ENCODE results near the gene SLC12A9.

DNA sequence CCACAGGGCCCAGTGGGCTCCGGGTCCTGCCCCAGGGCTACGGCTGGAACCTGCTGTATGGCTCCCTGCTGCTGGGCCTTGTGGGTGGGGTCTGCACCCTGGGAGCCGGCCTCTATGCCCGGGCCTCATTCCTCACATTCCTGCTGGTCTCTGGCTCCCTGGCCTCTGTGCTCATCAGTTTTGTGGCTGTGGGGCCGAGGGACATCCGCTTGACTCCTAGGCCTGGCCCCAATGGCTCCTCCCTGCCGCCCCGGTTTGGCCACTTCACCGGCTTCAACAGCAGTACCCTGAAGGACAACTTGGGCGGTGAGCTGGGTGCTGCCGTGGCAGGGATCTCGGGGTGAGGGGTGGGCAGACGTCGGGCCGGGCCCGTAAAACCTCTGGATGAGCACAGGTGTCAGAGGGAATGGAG, 4.4 kb downstream of the SLC12A9 start:
- TF ChIP-seq POLR2AphosphoS5 (IDR thresholded peaks at IDR 0.05) (no peak), POLR2A (IDR thresholded peaks at IDR 0.05) (no peak)
- TF ChIP-seq, protein P1, sequence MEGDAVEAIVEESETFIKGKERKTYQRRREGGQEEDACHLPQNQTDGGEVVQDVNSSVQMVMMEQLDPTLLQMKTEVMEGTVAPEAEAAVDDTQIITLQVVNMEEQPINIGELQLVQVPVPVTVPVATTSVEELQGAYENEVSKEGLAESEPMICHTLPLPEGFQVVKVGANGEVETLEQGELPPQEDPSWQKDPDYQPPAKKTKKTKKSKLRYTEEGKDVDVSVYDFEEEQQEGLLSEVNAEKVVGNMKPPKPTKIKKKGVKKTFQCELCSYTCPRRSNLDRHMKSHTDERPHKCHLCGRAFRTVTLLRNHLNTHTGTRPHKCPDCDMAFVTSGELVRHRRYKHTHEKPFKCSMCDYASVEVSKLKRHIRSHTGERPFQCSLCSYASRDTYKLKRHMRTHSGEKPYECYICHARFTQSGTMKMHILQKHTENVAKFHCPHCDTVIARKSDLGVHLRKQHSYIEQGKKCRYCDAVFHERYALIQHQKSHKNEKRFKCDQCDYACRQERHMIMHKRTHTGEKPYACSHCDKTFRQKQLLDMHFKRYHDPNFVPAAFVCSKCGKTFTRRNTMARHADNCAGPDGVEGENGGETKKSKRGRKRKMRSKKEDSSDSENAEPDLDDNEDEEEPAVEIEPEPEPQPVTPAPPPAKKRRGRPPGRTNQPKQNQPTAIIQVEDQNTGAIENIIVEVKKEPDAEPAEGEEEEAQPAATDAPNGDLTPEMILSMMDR (IDR thresholded peaks at IDR 0.05): no peak
